GM19452 (cell line): ENCODE data around the gene TCFL5.
"Not testable (repeated sequence)": the region's sequence is repeated elsewhere in the genome, so short reads cannot be mapped to it uniquely, and the experiment has no call there.

ENCODE experiments used
- ATAC-seq: cut with Tn5 transposase; IDR thresholded peaks from one replicate; pipeline ENCODE4 v1.9.1; 2021; ENCODE audit not compliant: unreplicated experiment

TCFL5 gene

GRCh38 chr20:62858058-62858830, 3.4 kb downstream of the TCFL5 start:
- no peak for ATAC-seq

- ATAC-seq: no peak
These were observed 4.5 kb downstream of the TCFL5 start for GRCh38 chr20:62856931-62857619.

GRCh38 chr20:62855120-62855519, 6.5 kb downstream of the TCFL5 start:
- no peak for ATAC-seq

- ATAC-seq: no peak
These were observed 7.5 kb downstream of the TCFL5 start for GRCh38 chr20:62854121-62854520.

- not testable (repeated sequence) for ATAC-seq
These were observed 8.3 kb downstream of the TCFL5 start for GRCh38 chr20:62853304-62853703.

GRCh38 chr20:62852841-62853240, 8.8 kb downstream of the TCFL5 start:
- ATAC-seq: no peak

- no peak for ATAC-seq
These were observed 9.4 kb downstream of the TCFL5 start for GRCh38 chr20:62852196-62852595.

GRCh38 chr20:62850333-62850974, 11.2 kb downstream of the TCFL5 start:
- ATAC-seq: no peak

- no peak for ATAC-seq
These were observed 12.2 kb downstream of the TCFL5 start for GRCh38 chr20:62849431-62849830.

GRCh38 chr20:62848917-62849316, 12.7 kb downstream of the TCFL5 start:
- not testable (repeated sequence) for ATAC-seq

- no peak for ATAC-seq
These were observed 15.3 kb downstream of the TCFL5 start for GRCh38 chr20:62846166-62846890.

- no peak for ATAC-seq
These were observed 16.0 kb downstream of the TCFL5 start for GRCh38 chr20:62845416-62846160.

- ATAC-seq: no peak
These were observed 17.4 kb downstream of the TCFL5 start for GRCh38 chr20:62844182-62844581.

- ATAC-seq: no peak
These were observed 18.0 kb downstream of the TCFL5 start for GRCh38 chr20:62843656-62844055.

GRCh38 chr20:62841705-62842212, 19.9 kb downstream of the TCFL5 start:
- ATAC-seq: no peak

GRCh38 chr20:62840244-62841197, 21.1 kb downstream of the TCFL5 start:
- ATAC-seq: no peak

- no peak for ATAC-seq
These were observed 21.8 kb downstream of the TCFL5 start for GRCh38 chr20:62839816-62840215.

GRCh38 chr20:62839261-62839660, 22.4 kb downstream of the TCFL5 start:
- no peak for ATAC-seq
